HG03066 (cell line): ENCODE results near the gene SLC6A2.
"Not testable (repeated sequence)": the region's sequence is repeated elsewhere in the genome, so short reads cannot be mapped to it uniquely, and the experiment has no call there.

ENCODE experiments used
- ATAC-seq: cut with Tn5 transposase; IDR thresholded peaks from one replicate; pipeline ENCODE4 v1.9.1; 2021; ENCODE audit warnings: low read depth; ENCODE audit not compliant: unreplicated experiment

SLC6A2 gene

DNA sequence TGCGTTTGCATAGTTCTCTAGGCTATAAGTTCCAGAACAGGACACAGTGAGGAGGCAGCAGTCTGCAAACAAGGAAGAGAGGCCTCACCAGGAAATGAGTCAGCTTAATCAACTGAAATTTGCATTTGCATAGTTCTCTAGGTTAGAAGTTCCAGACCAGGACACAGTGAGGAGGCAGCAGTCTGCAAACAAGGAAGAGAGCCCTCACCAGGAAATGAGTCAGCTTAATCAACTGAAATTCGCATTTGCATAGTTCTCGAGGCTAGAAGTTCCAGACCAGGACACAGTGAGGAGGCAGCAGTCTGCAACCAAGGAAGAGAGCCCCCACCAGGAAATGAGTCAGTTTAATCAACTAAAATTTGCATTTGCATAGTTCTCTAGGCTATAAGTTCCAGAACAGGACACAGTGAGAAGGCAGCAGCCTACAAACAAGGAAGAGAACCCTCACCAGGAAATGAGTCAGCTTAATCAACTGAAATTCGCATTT lies 97.4 kb downstream of the SLC6A2 start:
- ATAC-seq = not testable (repeated sequence)
